SH-SY5Y (cell line): ENCODE measurements around the gene TCF4.

Experiments
- GATA2 ChIP-seq: IDR thresholded peaks from 2 replicates; pipeline ENCODE4 v1.6.1; 2011; ENCODE audit warnings: mild to moderate bottlenecking, low read depth, low read length
- GATA3 ChIP-seq: IDR thresholded peaks from 2 replicates; pipeline ENCODE4 v1.6.1; 2011; ENCODE audit warnings: low read depth, mild to moderate bottlenecking, low read length, moderate library complexity

- no peak for TF ChIP-seq GATA2
- TF ChIP-seq GATA3 = no peak
Observed at GRCh38 chr18:55224086-55224625, 363.8 kb downstream of the TCF4 start.
